GM23338 (cell line): Measurements from ENCODE around the gene HVCN1.
"Not testable (repeated sequence)": the region's sequence is repeated elsewhere in the genome, so short reads cannot be mapped to it uniquely, and the experiment has no call there.

Experiments
- CREB1 ChIP-seq: fragments of 250-450 bp; sonication (Bioruptor Pico); IDR thresholded peaks from 2 replicates; pipeline ENCODE4 v1.5.0; 2020; ENCODE audit warnings: low read depth, mild to moderate bottlenecking, moderate library complexity
- EZH2 ChIP-seq: fragments of 200-600 bp; sonication (generic); IDR thresholded peaks from one replicate; pipeline ENCODE4 v1.8.0; 2017; ENCODE audit warnings: antibody characterized with exemption, mild to moderate bottlenecking, low read depth; ENCODE audit not compliant: unreplicated experiment
- EZH2phosphoT487 ChIP-seq: fragments of 200-600 bp; sonication (generic); IDR thresholded peaks from one replicate; pipeline ENCODE4 v1.8.1; 2018; ENCODE audit warnings: antibody characterized with exemption; ENCODE audit not compliant: unreplicated experiment
- JUNB ChIP-seq: IDR thresholded peaks from one replicate; pipeline ENCODE4 v1.6.1; 2016; ENCODE audit warnings: antibody characterized with exemption; ENCODE audit not compliant: unreplicated experiment
- POLR2AphosphoS5 ChIP-seq: IDR thresholded peaks from 2 replicates; pipeline ENCODE4 v1.6.1; 2016; ENCODE audit warnings: antibody characterized with exemption, low read depth
- ZNF114 ChIP-seq: fragments of 250-450 bp; sonication (Bioruptor Pico); IDR thresholded peaks from 2 replicates; pipeline ENCODE4 v1.5.0; 2020; ENCODE audit warnings: mild to moderate bottlenecking, moderate library complexity
- ZNF331 ChIP-seq: fragments of 250-450 bp; sonication (Bioruptor Pico); IDR thresholded peaks from 2 replicates; pipeline ENCODE4 v1.5.0; 2020; ENCODE audit warnings: low read depth, mild to moderate bottlenecking, moderate library complexity
- TF ChIP-seq, protein P1 (sequence below), 2 experiments: fragments of 200-600 bp in 1 of 2; sonication (generic) in 1 of 2; conservative IDR thresholded peaks; 2 replicates each; pipeline versions ENCODE4 v1.5.1 to v1.6.1; 2016 to 2017; ENCODE audit warnings: antibody characterized with exemption in 2 of 2, low read depth in 2 of 2, mild to moderate bottlenecking in 2 of 2, moderate library complexity in 1 of 2
- TF ChIP-seq, protein P2 (sequence below): IDR thresholded peaks from one replicate; pipeline ENCODE4 v1.6.1; 2018; ENCODE audit warnings: antibody characterized with exemption; ENCODE audit not compliant: unreplicated experiment
- TF ChIP-seq, protein P3 (sequence below): IDR thresholded peaks from 2 replicates; pipeline ENCODE4 v1.6.1; 2016; ENCODE audit warnings: antibody characterized with exemption

DNA sequence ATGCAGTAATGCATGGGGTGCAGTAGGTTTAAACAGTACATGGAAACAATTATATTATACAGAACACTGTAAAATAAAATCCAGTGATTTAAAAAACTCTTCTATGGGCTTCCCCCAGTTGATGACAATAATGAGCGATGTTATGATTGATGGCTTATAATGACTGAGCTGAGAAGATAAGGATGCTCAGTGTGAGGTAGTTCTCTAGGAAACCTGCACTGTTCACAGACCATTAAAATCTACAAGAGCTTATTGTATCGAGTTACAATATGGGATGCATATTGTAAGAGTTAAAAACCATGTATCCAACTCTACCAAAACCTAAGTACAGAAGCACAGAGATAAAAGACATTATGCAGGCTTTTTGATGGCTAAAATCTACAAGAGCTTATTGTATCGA, 34.0 kb upstream of the HVCN1 start:
- TF ChIP-seq, protein P1, sequence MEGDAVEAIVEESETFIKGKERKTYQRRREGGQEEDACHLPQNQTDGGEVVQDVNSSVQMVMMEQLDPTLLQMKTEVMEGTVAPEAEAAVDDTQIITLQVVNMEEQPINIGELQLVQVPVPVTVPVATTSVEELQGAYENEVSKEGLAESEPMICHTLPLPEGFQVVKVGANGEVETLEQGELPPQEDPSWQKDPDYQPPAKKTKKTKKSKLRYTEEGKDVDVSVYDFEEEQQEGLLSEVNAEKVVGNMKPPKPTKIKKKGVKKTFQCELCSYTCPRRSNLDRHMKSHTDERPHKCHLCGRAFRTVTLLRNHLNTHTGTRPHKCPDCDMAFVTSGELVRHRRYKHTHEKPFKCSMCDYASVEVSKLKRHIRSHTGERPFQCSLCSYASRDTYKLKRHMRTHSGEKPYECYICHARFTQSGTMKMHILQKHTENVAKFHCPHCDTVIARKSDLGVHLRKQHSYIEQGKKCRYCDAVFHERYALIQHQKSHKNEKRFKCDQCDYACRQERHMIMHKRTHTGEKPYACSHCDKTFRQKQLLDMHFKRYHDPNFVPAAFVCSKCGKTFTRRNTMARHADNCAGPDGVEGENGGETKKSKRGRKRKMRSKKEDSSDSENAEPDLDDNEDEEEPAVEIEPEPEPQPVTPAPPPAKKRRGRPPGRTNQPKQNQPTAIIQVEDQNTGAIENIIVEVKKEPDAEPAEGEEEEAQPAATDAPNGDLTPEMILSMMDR (conservative IDR thresholded peaks at IDR 0.05; ENCODE audit: low read depth in 2 of 2): not testable (repeated sequence)
- not testable (repeated sequence) for TF ChIP-seq JUNB; EZH2phosphoT487; EZH2; CREB1 (CRISPR knock-in tag); POLR2AphosphoS5; ZNF331 (CRISPR knock-in tag); ZNF114 (CRISPR knock-in tag)
- TF ChIP-seq, protein P2, sequence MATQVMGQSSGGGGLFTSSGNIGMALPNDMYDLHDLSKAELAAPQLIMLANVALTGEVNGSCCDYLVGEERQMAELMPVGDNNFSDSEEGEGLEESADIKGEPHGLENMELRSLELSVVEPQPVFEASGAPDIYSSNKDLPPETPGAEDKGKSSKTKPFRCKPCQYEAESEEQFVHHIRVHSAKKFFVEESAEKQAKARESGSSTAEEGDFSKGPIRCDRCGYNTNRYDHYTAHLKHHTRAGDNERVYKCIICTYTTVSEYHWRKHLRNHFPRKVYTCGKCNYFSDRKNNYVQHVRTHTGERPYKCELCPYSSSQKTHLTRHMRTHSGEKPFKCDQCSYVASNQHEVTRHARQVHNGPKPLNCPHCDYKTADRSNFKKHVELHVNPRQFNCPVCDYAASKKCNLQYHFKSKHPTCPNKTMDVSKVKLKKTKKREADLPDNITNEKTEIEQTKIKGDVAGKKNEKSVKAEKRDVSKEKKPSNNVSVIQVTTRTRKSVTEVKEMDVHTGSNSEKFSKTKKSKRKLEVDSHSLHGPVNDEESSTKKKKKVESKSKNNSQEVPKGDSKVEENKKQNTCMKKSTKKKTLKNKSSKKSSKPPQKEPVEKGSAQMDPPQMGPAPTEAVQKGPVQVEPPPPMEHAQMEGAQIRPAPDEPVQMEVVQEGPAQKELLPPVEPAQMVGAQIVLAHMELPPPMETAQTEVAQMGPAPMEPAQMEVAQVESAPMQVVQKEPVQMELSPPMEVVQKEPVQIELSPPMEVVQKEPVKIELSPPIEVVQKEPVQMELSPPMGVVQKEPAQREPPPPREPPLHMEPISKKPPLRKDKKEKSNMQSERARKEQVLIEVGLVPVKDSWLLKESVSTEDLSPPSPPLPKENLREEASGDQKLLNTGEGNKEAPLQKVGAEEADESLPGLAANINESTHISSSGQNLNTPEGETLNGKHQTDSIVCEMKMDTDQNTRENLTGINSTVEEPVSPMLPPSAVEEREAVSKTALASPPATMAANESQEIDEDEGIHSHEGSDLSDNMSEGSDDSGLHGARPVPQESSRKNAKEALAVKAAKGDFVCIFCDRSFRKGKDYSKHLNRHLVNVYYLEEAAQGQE: not testable (repeated sequence)
- TF ChIP-seq, protein P3, sequence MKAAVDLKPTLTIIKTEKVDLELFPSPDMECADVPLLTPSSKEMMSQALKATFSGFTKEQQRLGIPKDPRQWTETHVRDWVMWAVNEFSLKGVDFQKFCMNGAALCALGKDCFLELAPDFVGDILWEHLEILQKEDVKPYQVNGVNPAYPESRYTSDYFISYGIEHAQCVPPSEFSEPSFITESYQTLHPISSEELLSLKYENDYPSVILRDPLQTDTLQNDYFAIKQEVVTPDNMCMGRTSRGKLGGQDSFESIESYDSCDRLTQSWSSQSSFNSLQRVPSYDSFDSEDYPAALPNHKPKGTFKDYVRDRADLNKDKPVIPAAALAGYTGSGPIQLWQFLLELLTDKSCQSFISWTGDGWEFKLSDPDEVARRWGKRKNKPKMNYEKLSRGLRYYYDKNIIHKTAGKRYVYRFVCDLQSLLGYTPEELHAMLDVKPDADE: not testable (repeated sequence)
